ENCODE results near the gene NSL1. TPM values are rescaled to one million over a fixed set of nuclear protein-coding genes. Genes with fewer than 3 reads are reported as not detected.

Gene NSL1
- total and polyA plus RNA-seq, 2 donors (not counting 1 experiment from before 2014, with no cell fraction given): 21.4 to 24.4 TPM

DNA sequence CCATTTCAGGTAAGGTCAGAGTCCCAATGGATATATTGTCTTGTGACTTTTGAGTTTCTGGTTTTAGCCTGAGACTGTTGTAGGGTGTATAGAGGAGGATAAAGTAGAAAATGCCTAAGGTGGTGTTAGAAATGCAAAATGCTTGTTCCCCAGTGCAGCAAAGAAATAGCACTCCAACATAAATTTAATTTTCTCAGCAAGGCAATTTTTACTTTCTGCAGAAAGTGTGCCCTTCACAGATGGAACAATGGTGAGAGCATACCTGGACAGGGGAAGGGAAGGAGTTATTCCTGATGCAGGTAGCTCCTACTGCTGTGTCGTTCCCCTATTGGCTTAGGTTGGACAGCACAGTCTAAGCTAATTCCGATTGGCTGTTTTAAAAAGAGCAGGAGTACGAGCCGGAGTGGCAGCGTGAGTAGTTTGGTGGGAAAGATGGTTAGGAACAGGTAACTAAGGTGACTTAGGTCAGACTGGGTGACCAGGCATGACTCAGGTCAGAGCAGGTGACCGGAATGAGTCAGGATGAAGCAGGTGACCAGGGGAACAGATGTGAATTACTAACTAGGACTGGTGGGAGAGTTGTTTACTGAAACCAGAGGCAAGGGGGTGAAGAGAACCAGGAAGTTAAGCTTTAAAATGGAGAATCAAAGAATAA lies 34.3 kb upstream of the NSL1 start:
- Histone ChIP-seq H4K20me1 (ENCODE audit: control insufficient read depth, extremely low read depth, insufficient read depth, low read length) (no peaks in the 10 kb centered on the region), H3K36me3 (ENCODE audit: control insufficient read depth, insufficient read depth, low read length) (no peaks in the 10 kb centered on the region), H3K4me3 (replicated peaks in 1 of 4; ENCODE audit: control extremely low read depth in 1 of 4, insufficient read depth in 1 of 4, low read depth in 3 of 4, low read length in 4 of 4) (no peak overlapping the region), H3K27ac (ENCODE audit: insufficient read depth, low read length) (no peak overlapping the region), H3K4me2 (ENCODE audit: extremely low read depth, insufficient read depth, low read length) (no peak overlapping the region), H3K9me3 (ENCODE audit: control insufficient read depth, insufficient read depth, low read depth, low read length) (no peaks in the 10 kb centered on the region), H3K4me1 (ENCODE audit: control insufficient read depth, extremely low read depth, insufficient read depth, low read length) (no peaks in the 10 kb centered on the region), H3K79me2 (ENCODE audit: control insufficient read depth, insufficient read depth, low read length) (no peaks in the 10 kb centered on the region), H3K9ac (ENCODE audit: insufficient read depth, low read length) (no peak overlapping the region), H3K27me3 (ENCODE audit: control insufficient read depth, insufficient read depth, low read length) (no peaks in the 10 kb centered on the region), H2AFZ (ENCODE audit: low read length) (no peak overlapping the region)
- TF ChIP-seq, protein P1, sequence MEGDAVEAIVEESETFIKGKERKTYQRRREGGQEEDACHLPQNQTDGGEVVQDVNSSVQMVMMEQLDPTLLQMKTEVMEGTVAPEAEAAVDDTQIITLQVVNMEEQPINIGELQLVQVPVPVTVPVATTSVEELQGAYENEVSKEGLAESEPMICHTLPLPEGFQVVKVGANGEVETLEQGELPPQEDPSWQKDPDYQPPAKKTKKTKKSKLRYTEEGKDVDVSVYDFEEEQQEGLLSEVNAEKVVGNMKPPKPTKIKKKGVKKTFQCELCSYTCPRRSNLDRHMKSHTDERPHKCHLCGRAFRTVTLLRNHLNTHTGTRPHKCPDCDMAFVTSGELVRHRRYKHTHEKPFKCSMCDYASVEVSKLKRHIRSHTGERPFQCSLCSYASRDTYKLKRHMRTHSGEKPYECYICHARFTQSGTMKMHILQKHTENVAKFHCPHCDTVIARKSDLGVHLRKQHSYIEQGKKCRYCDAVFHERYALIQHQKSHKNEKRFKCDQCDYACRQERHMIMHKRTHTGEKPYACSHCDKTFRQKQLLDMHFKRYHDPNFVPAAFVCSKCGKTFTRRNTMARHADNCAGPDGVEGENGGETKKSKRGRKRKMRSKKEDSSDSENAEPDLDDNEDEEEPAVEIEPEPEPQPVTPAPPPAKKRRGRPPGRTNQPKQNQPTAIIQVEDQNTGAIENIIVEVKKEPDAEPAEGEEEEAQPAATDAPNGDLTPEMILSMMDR (conservative IDR thresholded peaks at IDR 0.05 in 1 of 2, IDR thresholded peaks at IDR 0.05 in 1 of 2; ENCODE audit: low read depth in 1 of 2, low read length in 2 of 2): no peak
- no peak for TF ChIP-seq EZH2 (IDR thresholded peaks at IDR 0.05; ENCODE audit: low read length, missing control alignments)
- DNase-seq (ENCODE audit: low read depth in 2 of 2): no peak

DNA sequence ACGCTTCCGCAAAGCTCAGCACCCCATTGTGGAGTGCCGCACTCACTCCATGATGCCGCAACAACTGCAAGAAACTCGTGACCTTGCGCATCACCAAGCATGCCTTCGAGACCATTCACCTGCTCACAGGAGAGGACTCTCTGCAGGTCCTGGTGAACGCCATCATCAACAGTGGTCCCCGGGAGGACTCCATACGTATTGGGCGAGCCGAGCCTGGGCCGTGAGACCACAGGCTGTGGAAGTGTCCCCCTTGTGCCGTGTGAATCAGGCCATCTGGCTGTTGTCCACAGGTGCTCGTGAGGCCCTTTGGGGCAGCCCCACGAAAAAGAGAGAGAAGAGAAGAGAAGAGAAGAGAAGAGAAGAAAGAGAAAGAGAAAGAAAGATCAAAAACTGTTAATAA lies 32.6 kb upstream of the NSL1 start:
- Histone ChIP-seq H3K9ac (ENCODE audit: insufficient read depth, low read length) (no peak overlapping the region), H3K36me3 (ENCODE audit: control insufficient read depth, insufficient read depth, low read length) (no peaks in the 10 kb centered on the region), H3K4me1 (ENCODE audit: control insufficient read depth, extremely low read depth, insufficient read depth, low read length) (no peaks in the 10 kb centered on the region), H3K4me3 (replicated peaks in 1 of 4; ENCODE audit: control extremely low read depth in 1 of 4, insufficient read depth in 1 of 4, low read depth in 3 of 4, low read length in 4 of 4) (no peak overlapping the region), H3K4me2 (ENCODE audit: extremely low read depth, insufficient read depth, low read length) (no peak overlapping the region), H4K20me1 (ENCODE audit: control insufficient read depth, extremely low read depth, insufficient read depth, low read length) (no peaks in the 10 kb centered on the region), H3K27me3 (ENCODE audit: control insufficient read depth, insufficient read depth, low read length) (no peaks in the 10 kb centered on the region), H3K79me2 (ENCODE audit: control insufficient read depth, insufficient read depth, low read length) (no peaks in the 10 kb centered on the region), H2AFZ (ENCODE audit: low read length) (no peak overlapping the region), H3K27ac (ENCODE audit: insufficient read depth, low read length) (no peak overlapping the region), H3K9me3 (ENCODE audit: control insufficient read depth, insufficient read depth, low read depth, low read length) (no peaks in the 10 kb centered on the region)
- no peak for DNase-seq (ENCODE audit: low read depth in 2 of 2)
- TF ChIP-seq, protein P1 (conservative IDR thresholded peaks at IDR 0.05 in 1 of 2, IDR thresholded peaks at IDR 0.05 in 1 of 2; ENCODE audit: low read depth in 1 of 2, low read length in 2 of 2): no peak
- no peak for TF ChIP-seq EZH2 (IDR thresholded peaks at IDR 0.05; ENCODE audit: low read length, missing control alignments)

DNA sequence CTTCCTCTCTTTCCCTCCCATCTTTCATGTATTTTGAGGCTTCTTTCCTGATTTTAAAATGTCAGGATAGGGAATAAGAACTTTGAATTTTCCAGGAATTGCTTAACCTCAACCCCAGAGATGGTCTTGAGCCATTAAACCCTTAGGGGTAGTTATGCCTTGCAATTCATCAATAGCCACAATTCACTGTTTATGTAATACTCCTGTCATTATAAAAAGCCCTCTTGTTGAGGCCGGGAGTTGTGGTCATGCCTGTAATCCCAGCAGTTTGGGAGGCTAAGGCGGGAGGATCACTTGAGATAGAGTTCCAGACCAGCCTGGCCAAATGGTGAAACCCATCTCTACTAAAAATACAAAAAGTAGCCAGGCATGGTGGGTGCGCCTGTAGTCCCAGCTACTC lies 31.4 kb upstream of the NSL1 start:
- Histone ChIP-seq H3K4me3 (replicated peaks in 1 of 4; ENCODE audit: control extremely low read depth in 1 of 4, insufficient read depth in 1 of 4, low read depth in 3 of 4, low read length in 4 of 4) (no peak overlapping the region), H4K20me1 (ENCODE audit: control insufficient read depth, extremely low read depth, insufficient read depth, low read length) (no peaks in the 10 kb centered on the region), H3K79me2 (ENCODE audit: control insufficient read depth, insufficient read depth, low read length) (no peaks in the 10 kb centered on the region), H3K27me3 (ENCODE audit: control insufficient read depth, insufficient read depth, low read length) (no peaks in the 10 kb centered on the region), H3K9ac (ENCODE audit: insufficient read depth, low read length) (no peak overlapping the region), H3K36me3 (ENCODE audit: control insufficient read depth, insufficient read depth, low read length) (no peaks in the 10 kb centered on the region), H3K27ac (ENCODE audit: insufficient read depth, low read length) (no peak overlapping the region), H3K4me2 (ENCODE audit: extremely low read depth, insufficient read depth, low read length) (no peak overlapping the region), H3K9me3 (ENCODE audit: control insufficient read depth, insufficient read depth, low read depth, low read length) (no peaks in the 10 kb centered on the region), H3K4me1 (ENCODE audit: control insufficient read depth, extremely low read depth, insufficient read depth, low read length) (no peaks in the 10 kb centered on the region), H2AFZ (ENCODE audit: low read length) (no peak overlapping the region)
- no peak for DNase-seq (ENCODE audit: low read depth in 2 of 2)
- no peak for TF ChIP-seq EZH2 (IDR thresholded peaks at IDR 0.05; ENCODE audit: low read length, missing control alignments)
- TF ChIP-seq, protein P1 (conservative IDR thresholded peaks at IDR 0.05 in 1 of 2, IDR thresholded peaks at IDR 0.05 in 1 of 2; ENCODE audit: low read depth in 1 of 2, low read length in 2 of 2): no peak

Data from fibroblast of lung (primary cell).